Neural progenitor cell (in vitro differentiated cells): ENCODE results near the gene PIWIL1. TPM values are rescaled to one million over a fixed set of nuclear protein-coding genes. Genes with fewer than 3 reads are reported as not detected.

Experiments
- DNase-seq: peaks from one replicate; pipeline ENCODE4 v3.0.0-alpha.2; 2016; ENCODE audit warnings: low spot score
- H2AFZ ChIP-seq: fragments of 200-600 bp; sonication (generic); replicated peaks from 2 replicates; pipeline ENCODE4 v1.6.1; 2016; ENCODE audit warnings: antibody characterized with exemption
- H3F3A ChIP-seq: fragments of 200-600 bp; sonication (generic); 2 replicates; pipeline ENCODE4 v1.6.1; 2016; ENCODE audit warnings: antibody characterized with exemption, low read depth
- H3K27ac ChIP-seq: fragments of 200-600 bp; sonication (generic); 2 replicates; pipeline ENCODE4 v1.5.1; 2016; ENCODE audit warnings: mild to moderate bottlenecking
- H3K27me3 ChIP-seq: fragments of 200-600 bp; sonication (generic); 2 replicates; pipeline ENCODE4 v1.6.1; 2016; ENCODE audit warnings: mild to moderate bottlenecking, moderate library complexity
- H3K36me3 ChIP-seq: fragments of 200-600 bp; sonication (generic); 2 replicates; pipeline ENCODE4 v1.5.1; 2016
- H3K4me1 ChIP-seq: fragments of 200-600 bp; sonication (generic); 2 replicates; pipeline ENCODE4 v1.6.1; 2016; ENCODE audit warnings: mixed run types
- H3K4me2 ChIP-seq: fragments of 200-600 bp; sonication (generic); 2 replicates; pipeline ENCODE4 v1.6.1; 2016
- H3K4me3 ChIP-seq: fragments of 200-600 bp; sonication (generic); 2 replicates; pipeline ENCODE4 v1.5.1; 2016
- H3K79me2 ChIP-seq: fragments of 200-600 bp; sonication (generic); 2 replicates; pipeline ENCODE4 v1.6.1; 2016; ENCODE audit warnings: low read depth
- H3K9ac ChIP-seq: fragments of 200-600 bp; sonication (generic); 2 replicates; pipeline ENCODE4 v1.6.1; 2016
- H3K9me3 ChIP-seq: fragments of 200-600 bp; sonication (generic); 2 replicates; pipeline ENCODE4 v1.5.1; 2016; ENCODE audit warnings: low read depth
- H4K20me1 ChIP-seq: fragments of 200-600 bp; sonication (generic); 2 replicates; pipeline ENCODE4 v1.6.1; 2016; ENCODE audit warnings: low read depth
- H3K27ac Mint-ChIP-seq: 3 replicates; pipeline ENCODE4 v1.8.0; 2021; ENCODE audit warnings: mixed read lengths
- H3K27me3 Mint-ChIP-seq: 2 replicates; pipeline ENCODE4 v1.8.0; 2022; ENCODE audit warnings: low read depth, mild to moderate bottlenecking, inconsistent platforms, moderate library complexity, mixed read lengths; ENCODE audit not compliant: insufficient read depth
- H3K36me3 Mint-ChIP-seq: 3 replicates; pipeline ENCODE4 v1.8.0; 2021; ENCODE audit warnings: mixed read lengths
- H3K4me1 Mint-ChIP-seq: 3 replicates; pipeline ENCODE4 v1.8.0; 2021; ENCODE audit warnings: mixed read lengths
- H3K4me3 Mint-ChIP-seq: 3 replicates; pipeline ENCODE4 v1.8.0; 2021; ENCODE audit warnings: mild to moderate bottlenecking, moderate library complexity, mixed read lengths
- H3K9me3 Mint-ChIP-seq: 3 replicates; pipeline ENCODE4 v1.8.0; 2020; ENCODE audit warnings: mixed read lengths
- EZH2 ChIP-seq: fragments of 200-600 bp; sonication (generic); IDR thresholded peaks from 2 replicates; pipeline ENCODE4 v1.6.1; 2017; ENCODE audit warnings: antibody characterized with exemption, mild to moderate bottlenecking, moderate library complexity
- EZH2phosphoT487 ChIP-seq: fragments of 200-600 bp; sonication (generic); IDR thresholded peaks from 2 replicates; pipeline ENCODE4 v1.6.1; 2017; ENCODE audit warnings: antibody characterized with exemption
- total RNA-seq: library from RNA; depleted of rRNA; stranded (reverse); fragments of >200 nt; gene quantifications from 2 replicates; pipeline ENCODE4 v1.2.3, GENCODE V29; 2015; ENCODE audit warnings: low replicate concordance
- TF ChIP-seq, protein P1 (sequence below): fragments of 200-600 bp; sonication (generic); IDR thresholded peaks from 2 replicates; pipeline ENCODE4 v1.5.1; 2017; ENCODE audit warnings: antibody characterized with exemption, mild to moderate bottlenecking

Gene PIWIL1
- total RNA-seq, 1 donor from 2014 or later, result not detected

- Histone ChIP-seq H3K27me3 (peaks cover 28% of the 10 kb centered on the region), H3F3A (no peaks in the 10 kb centered on the region), H3K36me3 (no peaks in the 10 kb centered on the region), H3K9me3 (no peaks in the 10 kb centered on the region), H3K4me1 (no peaks in the 10 kb centered on the region), H3K79me2 (no peaks in the 10 kb centered on the region), H3K9ac (no peak overlapping the region), H3K4me3 (no peak overlapping the region), H3K27ac (no peak overlapping the region), H4K20me1 (no peaks in the 10 kb centered on the region), H2AFZ (no peak overlapping the region), H3K4me2 (no peak overlapping the region)
- H3K4me3 Mint-ChIP-seq, result no peak overlapping the region
- TF ChIP-seq EZH2 (no peak), EZH2phosphoT487 (no peak)
- TF ChIP-seq, protein P1, sequence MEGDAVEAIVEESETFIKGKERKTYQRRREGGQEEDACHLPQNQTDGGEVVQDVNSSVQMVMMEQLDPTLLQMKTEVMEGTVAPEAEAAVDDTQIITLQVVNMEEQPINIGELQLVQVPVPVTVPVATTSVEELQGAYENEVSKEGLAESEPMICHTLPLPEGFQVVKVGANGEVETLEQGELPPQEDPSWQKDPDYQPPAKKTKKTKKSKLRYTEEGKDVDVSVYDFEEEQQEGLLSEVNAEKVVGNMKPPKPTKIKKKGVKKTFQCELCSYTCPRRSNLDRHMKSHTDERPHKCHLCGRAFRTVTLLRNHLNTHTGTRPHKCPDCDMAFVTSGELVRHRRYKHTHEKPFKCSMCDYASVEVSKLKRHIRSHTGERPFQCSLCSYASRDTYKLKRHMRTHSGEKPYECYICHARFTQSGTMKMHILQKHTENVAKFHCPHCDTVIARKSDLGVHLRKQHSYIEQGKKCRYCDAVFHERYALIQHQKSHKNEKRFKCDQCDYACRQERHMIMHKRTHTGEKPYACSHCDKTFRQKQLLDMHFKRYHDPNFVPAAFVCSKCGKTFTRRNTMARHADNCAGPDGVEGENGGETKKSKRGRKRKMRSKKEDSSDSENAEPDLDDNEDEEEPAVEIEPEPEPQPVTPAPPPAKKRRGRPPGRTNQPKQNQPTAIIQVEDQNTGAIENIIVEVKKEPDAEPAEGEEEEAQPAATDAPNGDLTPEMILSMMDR, result no peak
- no peaks in the 10 kb centered on the region for H3K9me3 Mint-ChIP-seq
- no peaks in the 10 kb centered on the region for H3K36me3 Mint-ChIP-seq
- H3K4me1 Mint-ChIP-seq, result peaks cover 6% of the 10 kb centered on the region
- peak overlapping the region; percentile 4 for H3K27ac Mint-ChIP-seq
- no peak for DNase-seq
- H3K27me3 Mint-ChIP-seq, result peaks cover 18% of the 10 kb centered on the region
These were observed 37.6 kb upstream of the PIWIL1 start for GRCh38 chr12:130300090-130300489.

DNA sequence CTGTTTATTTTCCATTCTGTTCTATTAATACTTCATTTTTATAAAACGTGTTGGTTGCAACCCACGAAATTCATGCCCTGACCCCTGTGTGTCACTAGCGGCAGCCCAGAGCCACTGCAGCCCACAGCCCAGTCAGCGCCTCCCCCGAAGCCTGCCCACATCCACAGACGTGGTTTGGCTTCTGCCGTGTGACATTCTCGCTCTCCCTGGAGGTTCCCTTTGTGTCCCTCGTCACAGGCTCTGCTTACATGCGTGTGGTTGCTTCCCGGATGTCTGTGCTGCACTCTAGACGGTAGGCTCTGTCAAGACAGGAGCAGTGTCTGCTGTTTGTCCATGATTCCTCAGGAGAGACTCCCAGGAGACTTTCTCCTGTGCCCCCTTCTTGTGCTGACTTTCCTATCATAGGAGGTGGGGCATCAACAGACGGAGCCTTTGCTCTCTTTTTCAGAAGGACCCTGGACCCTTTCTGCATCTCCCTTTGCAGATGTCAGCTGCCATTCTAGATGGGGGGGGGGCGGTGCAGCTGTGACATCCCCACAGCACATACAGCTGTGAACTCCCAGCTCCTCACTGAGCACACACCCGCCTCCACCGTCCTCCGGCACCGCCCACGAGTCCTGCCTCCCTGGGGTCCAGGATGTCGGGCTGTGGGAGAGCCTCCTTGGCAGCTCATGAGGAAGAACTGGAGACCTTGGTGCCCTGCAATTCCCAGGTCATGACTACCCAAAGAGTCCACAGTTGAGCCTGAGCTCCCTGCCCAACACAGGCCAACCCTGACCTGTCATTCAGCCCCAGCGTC is 36.8 kb upstream of the PIWIL1 start:
- Histone ChIP-seq H3K4me2 (no peak overlapping the region), H3K36me3 (no peaks in the 10 kb centered on the region), H3K79me2 (no peaks in the 10 kb centered on the region), H2AFZ (no peak overlapping the region), H3K4me1 (no peaks in the 10 kb centered on the region), H3K27ac (no peak overlapping the region), H3K27me3 (peaks cover 28% of the 10 kb centered on the region), H3K9ac (no peak overlapping the region), H4K20me1 (no peaks in the 10 kb centered on the region), H3K4me3 (no peak overlapping the region), H3F3A (no peaks in the 10 kb centered on the region), H3K9me3 (no peaks in the 10 kb centered on the region)
- Mint-ChIP-seq H3K4me1 (peaks cover 7% of the 10 kb centered on the region), H3K27ac (no peak overlapping the region), H3K27me3 (peaks cover 18% of the 10 kb centered on the region), H3K4me3 (no peak overlapping the region), H3K36me3 (no peaks in the 10 kb centered on the region), H3K9me3 (no peaks in the 10 kb centered on the region)
- TF ChIP-seq, protein P1, result no peak
- DNase-seq, result no peak

GRCh38 chr12:130301559-130301958 is 36.1 kb upstream of the PIWIL1 start:
- no peak overlapping the region for H3K27ac ChIP-seq
- H3K27me3 Mint-ChIP-seq, result peaks cover 18% of the 10 kb centered on the region
- H3K36me3 Mint-ChIP-seq, result no peaks in the 10 kb centered on the region
- no peaks in the 10 kb centered on the region for H3K4me1 ChIP-seq
- no peak for DNase-seq
- H3K4me3 Mint-ChIP-seq, result no peak overlapping the region
- no peak overlapping the region for H3K9ac ChIP-seq
- H2AFZ ChIP-seq, result no peak overlapping the region
- H3K4me3 ChIP-seq, result no peak overlapping the region
- H3K79me2 ChIP-seq, result no peaks in the 10 kb centered on the region
- H4K20me1 ChIP-seq, result no peaks in the 10 kb centered on the region
- H3K4me1 Mint-ChIP-seq, result peaks cover 7% of the 10 kb centered on the region
- TF ChIP-seq EZH2, result no peak
- TF ChIP-seq EZH2phosphoT487, result no peak
- TF ChIP-seq, protein P1, result no peak
- peak overlapping the region; percentile 38 for H3K27ac Mint-ChIP-seq
- no peaks in the 10 kb centered on the region for H3K9me3 ChIP-seq
- no peak overlapping the region for H3K4me2 ChIP-seq
- H3K9me3 Mint-ChIP-seq, result no peaks in the 10 kb centered on the region
- no peaks in the 10 kb centered on the region for H3F3A ChIP-seq
- no peaks in the 10 kb centered on the region for H3K36me3 ChIP-seq
- H3K27me3 ChIP-seq, result peaks cover 31% of the 10 kb centered on the region
